ENCODE data around the gene SARS2. TPM values are rescaled to one million over a fixed set of nuclear protein-coding genes. Genes with fewer than 3 reads are reported as not detected.

Gene SARS2
- total RNA-seq, 2 experiments from 2014 or later, result 33.7 to 39.6 TPM

GRCh38 chr19:38911388-38912001 is 19.1 kb downstream of the SARS2 start:
- DNase-seq, result no peak
- H3K36me3 Mint-ChIP-seq, result peaks cover 21% of the 10 kb centered on the region
- peaks cover 9% of the 10 kb centered on the region for H3K4me1 Mint-ChIP-seq (ENCODE audit: low read depth)
- CTCF ChIA-PET, result no interaction called here
- POLR2A ChIA-PET, result no interaction called here
- H3K27me3 Mint-ChIP-seq, result no peaks in the 10 kb centered on the region
- intact Hi-C loops (cut with micrococcal nuclease), result no loop called here
- no peak overlapping the region for H3K4me3 Mint-ChIP-seq
- no peak overlapping the region for H3K27ac Mint-ChIP-seq
- H3K9me3 Mint-ChIP-seq, result no peaks in the 10 kb centered on the region

- DNase-seq, result no peak
- Mint-ChIP-seq H3K27me3 (no peaks in the 10 kb centered on the region), H3K36me3 (peaks cover 23% of the 10 kb centered on the region), H3K4me3 (no peak overlapping the region), H3K4me1 (ENCODE audit: low read depth) (peaks cover 9% of the 10 kb centered on the region), H3K27ac (no peak overlapping the region), H3K9me3 (no peaks in the 10 kb centered on the region)
- intact Hi-C loops (cut with micrococcal nuclease), result no loop called here
- CTCF ChIA-PET, result no interaction called here
- POLR2A ChIA-PET, result no interaction called here
Measured at GRCh38 chr19:38910488-38910887, 20.1 kb downstream of the SARS2 start.

- no peak overlapping the region for H3K27ac Mint-ChIP-seq
- ChIA-PET CTCF (no interaction called here), POLR2A (no interaction called here)
- H3K4me3 Mint-ChIP-seq, result no peak overlapping the region
- H3K27me3 Mint-ChIP-seq, result no peaks in the 10 kb centered on the region
- no peaks in the 10 kb centered on the region for H3K9me3 Mint-ChIP-seq
- H3K4me1 Mint-ChIP-seq (ENCODE audit: low read depth), result peaks cover 12% of the 10 kb centered on the region
- intact Hi-C loops (cut with micrococcal nuclease), result no loop called here
- peaks cover 33% of the 10 kb centered on the region for H3K36me3 Mint-ChIP-seq
- DNase-seq, result no peak
Measured at GRCh38 chr19:38908911-38909310, 21.7 kb downstream of the SARS2 start.

GRCh38 chr19:38907670-38908069 is 22.9 kb downstream of the SARS2 start:
- Mint-ChIP-seq H3K27ac (no peak overlapping the region), H3K36me3 (peaks cover 36% of the 10 kb centered on the region), H3K27me3 (no peaks in the 10 kb centered on the region), H3K9me3 (no peaks in the 10 kb centered on the region), H3K4me1 (ENCODE audit: low read depth) (peaks cover 12% of the 10 kb centered on the region), H3K4me3 (no peak overlapping the region)
- no peak for DNase-seq
- POLR2A ChIA-PET, result no interaction called here
- intact Hi-C loops (cut with micrococcal nuclease), result no loop called here
- CTCF ChIA-PET, result interaction anchor here (1.0 to 1.4 kb wide), 2 partner anchors 11 to 23 kb away, joined by 4 read pairs; partner anchors contain the start of genes MRPS12 and SARS2

GRCh38 chr19:38907227-38907626 is 23.3 kb downstream of the SARS2 start:
- peaks cover 36% of the 10 kb centered on the region for H3K36me3 Mint-ChIP-seq
- CTCF ChIA-PET, result interaction anchor here (1.0 to 1.4 kb wide), 2 partner anchors 12 to 23 kb away, joined by 4 read pairs; partner anchors contain the start of genes MRPS12 and SARS2

GRCh38 chr19:38905620-38906019 is 24.9 kb downstream of the SARS2 start:
- Mint-ChIP-seq H3K36me3 (peaks cover 40% of the 10 kb centered on the region), H3K27me3 (no peaks in the 10 kb centered on the region), H3K27ac (no peak overlapping the region), H3K4me3 (no peak overlapping the region), H3K4me1 (ENCODE audit: low read depth) (peaks cover 20% of the 10 kb centered on the region), H3K9me3 (no peaks in the 10 kb centered on the region)
- POLR2A ChIA-PET, result interaction anchor here (0.7 kb wide), 1 partner anchor 136 kb away, joined by 3 read pairs; no protein-coding TSS in a partner anchor
- CTCF ChIA-PET, result interaction anchor here (1.2 kb wide), 1 partner anchor 18 kb away, joined by 6 read pairs; no protein-coding TSS in a partner anchor
- intact Hi-C loops (cut with micrococcal nuclease), result no loop called here
- DNase-seq, result no peak

More at GRCh38 chr19:38907227-38907626, 23.3 kb downstream of the SARS2 start:
- H3K4me1 Mint-ChIP-seq (ENCODE audit: low read depth), result peaks cover 9% of the 10 kb centered on the region
- no peak overlapping the region for H3K4me3 Mint-ChIP-seq
- H3K27ac Mint-ChIP-seq, result no peak overlapping the region
- POLR2A ChIA-PET, result interaction anchor here (1.0 kb wide), 1 partner anchor 23 kb away, joined by 3 read pairs; the partner anchor contains the start of genes MRPS12 and SARS2
- no peaks in the 10 kb centered on the region for H3K27me3 Mint-ChIP-seq
- H3K9me3 Mint-ChIP-seq, result no peaks in the 10 kb centered on the region
- intact Hi-C loops (cut with micrococcal nuclease), result no loop called here
- DNase-seq, result no peak

- H3K9me3 Mint-ChIP-seq, result no peaks in the 10 kb centered on the region
- H3K27me3 Mint-ChIP-seq, result no peaks in the 10 kb centered on the region
- intact Hi-C loops (cut with micrococcal nuclease), result no loop called here
- no peak overlapping the region for H3K4me3 Mint-ChIP-seq
- peaks cover 20% of the 10 kb centered on the region for H3K4me1 Mint-ChIP-seq (ENCODE audit: low read depth)
- H3K27ac Mint-ChIP-seq, result peak overlapping the region; percentile 49
- H3K36me3 Mint-ChIP-seq, result peaks cover 40% of the 10 kb centered on the region
- ChIA-PET POLR2A (no interaction called here), CTCF (interaction anchor here (1.2 kb wide), 1 partner anchor 18 kb away, joined by 6 read pairs; no protein-coding TSS in a partner anchor)
- no peak for DNase-seq
Measured at GRCh38 chr19:38904581-38905539, 25.7 kb downstream of the SARS2 start.

- Mint-ChIP-seq H3K36me3 (peaks cover 20% of the 10 kb centered on the region), H3K9me3 (no peaks in the 10 kb centered on the region), H3K4me3 (peak overlapping the region; percentile 35), H3K4me1 (ENCODE audit: low read depth) (peaks cover 33% of the 10 kb centered on the region), H3K27ac (no peak overlapping the region), H3K27me3 (no peaks in the 10 kb centered on the region)
- no peak for DNase-seq
- intact Hi-C loops (cut with micrococcal nuclease), result no loop called here
- CTCF ChIA-PET, result interaction anchor here (2.0 to 3.9 kb wide), 3 partner anchors 14 to 499 kb away, joined by 9 to 56 read pairs (median 30); partner anchors contain the start of genes FAM98C, MRPS12 and SARS2
- POLR2A ChIA-PET, result no interaction called here
Measured at GRCh38 chr19:38901683-38902082, 28.9 kb downstream of the SARS2 start.

GRCh38 chr19:38900743-38901190 is 29.8 kb downstream of the SARS2 start:
- Mint-ChIP-seq H3K27ac (no peak overlapping the region), H3K9me3 (no peaks in the 10 kb centered on the region), H3K27me3 (no peaks in the 10 kb centered on the region), H3K36me3 (peaks cover 17% of the 10 kb centered on the region), H3K4me3 (peak overlapping the region; percentile 95), H3K4me1 (ENCODE audit: low read depth) (peaks cover 33% of the 10 kb centered on the region)
- ChIA-PET CTCF (interaction anchor here (0.9 to 3.9 kb wide), 8 partner anchors 13 to 573 kb away, joined by 3 to 56 read pairs (median 8); partner anchors contain the start of genes FAM98C, MRPS12 and SARS2), POLR2A (interaction anchor here (0.6 to 1.6 kb wide), 9 partner anchors 13 to 241 kb away, joined by 3 to 6 read pairs (median 3); partner anchors contain the start of genes MRPS12, RINL and SARS2)
- no peak for DNase-seq
- intact Hi-C loops (cut with micrococcal nuclease), result no loop called here

- peaks cover 33% of the 10 kb centered on the region for H3K4me1 Mint-ChIP-seq (ENCODE audit: low read depth)
- ChIA-PET POLR2A (interaction anchor here (0.8 to 1.6 kb wide), 9 partner anchors 14 to 241 kb away, joined by 3 to 6 read pairs (median 3); partner anchors contain the start of genes MRPS12, RINL and SARS2), CTCF (interaction anchor here (0.7 to 3.9 kb wide), 9 partner anchors 13 to 574 kb away, joined by 3 to 56 read pairs (median 7); partner anchors contain the start of genes FAM98C, MRPS12 and SARS2)
- no peaks in the 10 kb centered on the region for H3K9me3 Mint-ChIP-seq
- peak overlapping the region; percentile 87 for H3K27ac Mint-ChIP-seq
- peaks cover 15% of the 10 kb centered on the region for H3K36me3 Mint-ChIP-seq
- intact Hi-C loops (cut with micrococcal nuclease), result no loop called here
- DNase-seq, result no peak
- no peaks in the 10 kb centered on the region for H3K27me3 Mint-ChIP-seq
- peak overlapping the region; percentile 95 for H3K4me3 Mint-ChIP-seq
Measured at GRCh38 chr19:38900202-38900629, 30.3 kb downstream of the SARS2 start.

- Mint-ChIP-seq H3K27ac (peak within 1 kb of the TSS; percentile 87), H3K4me1 (ENCODE audit: low read depth) (peaks cover 33% of the 10 kb centered on the region), H3K27me3 (no peaks in the 10 kb centered on the region), H3K4me3 (peak within 1 kb of the TSS; percentile 95), H3K36me3 (peaks cover 13% of the 10 kb centered on the region), H3K9me3 (no peaks in the 10 kb centered on the region)
- intact Hi-C loops (cut with micrococcal nuclease), result loop anchor here (1.0 to 2.0 kb wide), 3 partner anchors 31 to 69 kb away; partner anchors contain the start of genes ECH1, MRPS12 and SARS2
- DNase-seq, result peak; percentile 100
- ChIA-PET POLR2A (interaction anchor here (0.9 to 1.6 kb wide), 7 partner anchors 14 to 240 kb away, joined by 3 to 6 read pairs (median 4); partner anchors contain the start of genes MRPS12, RINL and SARS2), CTCF (interaction anchor here (0.7 to 3.9 kb wide), 8 partner anchors 12 to 574 kb away, joined by 3 to 56 read pairs (median 6); partner anchors contain the start of genes FAM98C, MRPS12 and SARS2)
Measured at GRCh38 chr19:38899447-38900201, 30.9 kb downstream of the SARS2 start, which contains the start of the genes NFKBIB and SIRT2. NFKBIB (plus strand) TSS chr19:38899969; CDS start chr19:38900033, 64 bp downstream. SIRT2 (minus strand) TSS chr19:38899618; CDS start chr19:38899521, 97 bp downstream.
